Activated T-cell treated with anti-CD3 and anti-CD28 coated beads, Interleukin-2, amount 50 U/mL, for 72 hours (primary cell): ENCODE measurements around the gene HAGHL. TPM values are rescaled to one million over a fixed set of nuclear protein-coding genes. Genes with fewer than 3 reads are reported as not detected.
"Not testable (repeated sequence)": the region's sequence is repeated elsewhere in the genome, so short reads cannot be mapped to it uniquely, and the experiment has no call there.

Experiments used
- ATAC-seq, 2 donors: fragments of 150-1000 bp; cut with Tn5 transposase; replicated peaks in 1 of 2; 2 replicates each; pipeline ENCODE4 v1.10.0; 2021; ENCODE audit warnings: moderate library complexity in 2 of 2, mild to moderate bottlenecking in 1 of 2
- DNase-seq, 2 donors: peaks; one replicate each; pipeline ENCODE4 v3.0.0; 2021 to 2022; ENCODE audit warnings: mixed read lengths in 1 of 2
- H3K27ac Mint-ChIP-seq: one replicate; pipeline ENCODE4 v1.8.0; 2022; ENCODE audit warnings: mild to moderate bottlenecking, moderate library complexity, mixed read lengths
- H3K27me3 Mint-ChIP-seq: one replicate; pipeline ENCODE4 v1.8.0; 2022; ENCODE audit warnings: low read depth, mixed read lengths
- H3K36me3 Mint-ChIP-seq, 2 donors: one replicate each; pipeline ENCODE4 v1.8.0; 2022; ENCODE audit warnings: mixed read lengths in 2 of 2, mild to moderate bottlenecking in 1 of 2; ENCODE audit not compliant: insufficient read depth in 2 of 2
- H3K4me1 Mint-ChIP-seq: one replicate; pipeline ENCODE4 v1.8.0; 2022; ENCODE audit warnings: low read depth, mixed read lengths
- H3K4me3 Mint-ChIP-seq, 2 donors: one replicate each; pipeline ENCODE4 v1.8.0; 2022; ENCODE audit warnings: mild to moderate bottlenecking in 2 of 2, mixed read lengths in 2 of 2, moderate library complexity in 2 of 2
- H3K9me3 Mint-ChIP-seq, 2 donors: one replicate each; pipeline ENCODE4 v1.8.0; 2022; ENCODE audit warnings: mixed read lengths in 2 of 2
- total RNA-seq, 2 donors: library from RNA; stranded (reverse); gene quantifications; one replicate each; pipeline ENCODE4 v1.2.3, GENCODE V29; 2022

Gene HAGHL
- total RNA-seq, 2 donors from 2014 or later, result 11.4 to 17.6 TPM

GRCh38 chr16:706189-707061, 20.5 kb upstream of the HAGHL start:
- no peak for DNase-seq

GRCh38 chr16:707062-707538, 19.8 kb upstream of the HAGHL start:
- Mint-ChIP-seq H3K4me3 (no peak overlapping the region), H3K27ac (no peak overlapping the region), H3K4me1 (no peaks in the 10 kb centered on the region), H3K36me3 (no peaks in the 10 kb centered on the region), H3K9me3 (no peaks in the 10 kb centered on the region), H3K27me3 (peaks cover 42% of the 10 kb centered on the region)
- ATAC-seq (no peak), DNase-seq (no peak)

More at GRCh38 chr16:706189-707061, 20.5 kb upstream of the HAGHL start:
- Mint-ChIP-seq H3K36me3 (no peaks in the 10 kb centered on the region), H3K4me1 (no peaks in the 10 kb centered on the region), H3K9me3 (no peaks in the 10 kb centered on the region), H3K27me3 (peaks cover 49% of the 10 kb centered on the region), H3K27ac (no peak overlapping the region), H3K4me3 (no peak overlapping the region)
- ATAC-seq, result no peak

- DNase-seq, result no peak
- peaks cover 4% of the 10 kb centered on the region for H3K4me1 Mint-ChIP-seq
- no peak overlapping the region for H3K27ac Mint-ChIP-seq
- peaks cover 39% of the 10 kb centered on the region for H3K27me3 Mint-ChIP-seq
- H3K9me3 Mint-ChIP-seq, result no peaks in the 10 kb centered on the region
- no peak for ATAC-seq
- H3K4me3 Mint-ChIP-seq, result no peak overlapping the region
- no peaks in the 10 kb centered on the region for H3K36me3 Mint-ChIP-seq
These were observed 18.9 kb upstream of the HAGHL start for GRCh38 chr16:708019-708418.

GRCh38 chr16:708959-709358, 17.9 kb upstream of the HAGHL start:
- Mint-ChIP-seq H3K27ac (no peak overlapping the region), H3K4me1 (peaks cover 4% of the 10 kb centered on the region), H3K4me3 (no peak overlapping the region), H3K36me3 (no peaks in the 10 kb centered on the region), H3K9me3 (no peaks in the 10 kb centered on the region), H3K27me3 (peaks cover 37% of the 10 kb centered on the region)
- no peak for DNase-seq
- no peak for ATAC-seq

- Mint-ChIP-seq H3K27me3 (peaks cover 31% of the 10 kb centered on the region), H3K36me3 (no peaks in the 10 kb centered on the region), H3K27ac (no peak overlapping the region), H3K4me1 (peaks cover 4% of the 10 kb centered on the region), H3K4me3 (no peak overlapping the region), H3K9me3 (no peaks in the 10 kb centered on the region)
- DNase-seq, result no peak
- ATAC-seq, result no peak
These were observed 17.1 kb upstream of the HAGHL start for GRCh38 chr16:709566-710499.

GRCh38 chr16:710500-711075, 16.3 kb upstream of the HAGHL start:
- no peak for DNase-seq
- Mint-ChIP-seq H3K27ac (no peak overlapping the region), H3K27me3 (peaks cover 31% of the 10 kb centered on the region), H3K4me1 (peaks cover 4% of the 10 kb centered on the region), H3K4me3 (no peak overlapping the region), H3K9me3 (no peaks in the 10 kb centered on the region), H3K36me3 (no peaks in the 10 kb centered on the region)
- ATAC-seq, result no peak

- H3K4me3 Mint-ChIP-seq, result no peak overlapping the region
- peaks cover 4% of the 10 kb centered on the region for H3K4me1 Mint-ChIP-seq
- DNase-seq (no peak), ATAC-seq (no peak)
- H3K9me3 Mint-ChIP-seq, result no peaks in the 10 kb centered on the region
- no peak overlapping the region for H3K27ac Mint-ChIP-seq
- H3K27me3 Mint-ChIP-seq, result peaks cover 31% of the 10 kb centered on the region
- no peaks in the 10 kb centered on the region for H3K36me3 Mint-ChIP-seq
These were observed 15.8 kb upstream of the HAGHL start for GRCh38 chr16:711084-711483.

GRCh38 chr16:711548-712320, 15.2 kb upstream of the HAGHL start:
- Mint-ChIP-seq H3K36me3 (no peaks in the 10 kb centered on the region), H3K4me3 (no peak overlapping the region), H3K27ac (no peak overlapping the region), H3K4me1 (peaks cover 10% of the 10 kb centered on the region), H3K27me3 (peaks cover 26% of the 10 kb centered on the region), H3K9me3 (no peaks in the 10 kb centered on the region)
- peak; percentile 86 to 90 for DNase-seq
- peak; percentile 63 to 67 for ATAC-seq

- H3K4me3 Mint-ChIP-seq, H3K36me3 Mint-ChIP-seq, H3K27ac Mint-ChIP-seq, H3K4me1 Mint-ChIP-seq, ATAC-seq, H3K9me3 Mint-ChIP-seq: not testable (repeated sequence)
- peak; percentile 70 to 74 for DNase-seq
- H3K27me3 Mint-ChIP-seq, result peaks cover 15% of the 10 kb centered on the region
These were observed 14.1 kb upstream of the HAGHL start for GRCh38 chr16:712740-713250.

GRCh38 chr16:714079-714478, 12.8 kb upstream of the HAGHL start:
- Mint-ChIP-seq H3K4me3 (peak overlapping the region in 1 of 2 donors; percentile 27), H3K9me3 (no peaks in the 10 kb centered on the region), H3K4me1 (peaks cover 15% of the 10 kb centered on the region), H3K27me3 (peaks cover 7% of the 10 kb centered on the region), H3K36me3 (no peaks in the 10 kb centered on the region), H3K27ac (no peak overlapping the region)
- DNase-seq, result no peak
- no peak for ATAC-seq

GRCh38 chr16:714558-715476, 12.1 kb upstream of the HAGHL start, which contains the start of gene METRN:
METRN (plus strand) TSS chr16:715118; CDS start chr16:715290, 172 bp downstream.
- Mint-ChIP-seq H3K4me1 (peaks cover 23% of the 10 kb centered on the region), H3K4me3 (peak within 1 kb of the TSS; percentile 58 to 70), H3K36me3 (no peaks in the 10 kb centered on the region), H3K27ac (no peak within 1 kb of the TSS), H3K27me3 (peaks cover 7% of the 10 kb centered on the region), H3K9me3 (no peaks in the 10 kb centered on the region)
- DNase-seq (peak; percentile 94 to 96), ATAC-seq (peak; percentile 86 to 87)
